CD4-positive, alpha-beta T cell treated with Interleukin-4 for 4 hours (primary cell): ENCODE data around the gene ALKBH2.

Experiments
- DNase-seq: peaks from one replicate; pipeline ENCODE4 v3.0.0-alpha.2; 2020

Gene ALKBH2

GRCh38 chr12:109093022-109093918 lies at the start of gene ALKBH2:
Gene ALKBH2, minus strand, starts transcription at chr12:109093472. Its CDS starts 686 bp downstream, at chr12:109092786.
- DNase-seq = peak; percentile 93

GRCh38 chr12:109140560-109140959 lies 47.3 kb upstream of the ALKBH2 start:
- no peak for DNase-seq

GRCh38 chr12:109139791-109140190 lies 46.5 kb upstream of the ALKBH2 start:
- DNase-seq = no peak

- no peak for DNase-seq
Observed at GRCh38 chr12:109139360-109139759, 46.1 kb upstream of the ALKBH2 start.

- DNase-seq = no peak
Observed at GRCh38 chr12:109137055-109137454, 43.8 kb upstream of the ALKBH2 start.

GRCh38 chr12:109134186-109134917 lies 41.1 kb upstream of the ALKBH2 start:
- DNase-seq = no peak

- no peak for DNase-seq
Observed at GRCh38 chr12:109131154-109132050, 38.1 kb upstream of the ALKBH2 start.

- DNase-seq = no peak
Observed at GRCh38 chr12:109130297-109131153, 37.3 kb upstream of the ALKBH2 start.

- no peak for DNase-seq
Observed at GRCh38 chr12:109127533-109128242, 34.4 kb upstream of the ALKBH2 start.

- DNase-seq = no peak
Observed at GRCh38 chr12:109126784-109127183, 33.5 kb upstream of the ALKBH2 start.

GRCh38 chr12:109125791-109126190 lies 32.5 kb upstream of the ALKBH2 start:
- DNase-seq = no peak

GRCh38 chr12:109124878-109125648 lies 31.8 kb upstream of the ALKBH2 start:
- DNase-seq = no peak

GRCh38 chr12:109121346-109121880 lies 28.1 kb upstream of the ALKBH2 start:
- DNase-seq = no peak

- DNase-seq = no peak
Observed at GRCh38 chr12:109120557-109120956, 27.3 kb upstream of the ALKBH2 start.

GRCh38 chr12:109120095-109120494 lies 26.8 kb upstream of the ALKBH2 start:
- no peak for DNase-seq

GRCh38 chr12:109116611-109116949 lies 23.3 kb upstream of the ALKBH2 start:
- no peak for DNase-seq

GRCh38 chr12:109115758-109116610 lies 22.7 kb upstream of the ALKBH2 start, which contains the start of gene ACACB:
Gene ACACB, plus strand, starts transcription at chr12:109116587. Its CDS starts 22,819 bp downstream, at chr12:109139406.
- DNase-seq = no peak

GRCh38 chr12:109115404-109115757 lies 22.1 kb upstream of the ALKBH2 start:
- DNase-seq = no peak

GRCh38 chr12:109114644-109115043 lies 21.4 kb upstream of the ALKBH2 start:
- DNase-seq = no peak
